K562 (cell line): ENCODE data around the gene NR1D1.

Source experiments
- HMG20B ChIP-seq: fragments of 250-450 bp; sonication (Bioruptor Pico); IDR thresholded peaks from 2 replicates; pipeline ENCODE4 v1.5.0; 2021; ENCODE audit warnings: mild to moderate bottlenecking
- ID3 ChIP-seq, 2 experiments: fragments of 250-450 bp in 1 of 2; fragments of 450-650 bp in 1 of 2; sonication (Bioruptor Pico) in 1 of 2; IDR thresholded peaks; 2 replicates each; pipeline versions ENCODE4 v1.6.1 to v1.8.0; 2016 to 2021; ENCODE audit warnings: mild to moderate bottlenecking in 2 of 2, moderate library complexity in 2 of 2, missing compliant biosample characterization in 1 of 2, missing genetic modification characterization in 1 of 2
- LEF1 ChIP-seq: fragments of 450-650 bp; IDR thresholded peaks from 2 replicates; pipeline ENCODE4 v1.6.1; 2016; ENCODE audit warnings: mild to moderate bottlenecking
- MAX ChIP-seq: sonication (generic); formaldehyde crosslinking; IDR thresholded peaks from 2 replicates; pipeline ENCODE4 v1.9.0; 2022; ENCODE audit warnings: mild to moderate bottlenecking, missing genetic modification reagents
- ZC3H11A ChIP-seq: IDR thresholded peaks from 2 replicates; pipeline ENCODE4 v1.6.1; 2012; ENCODE audit warnings: low read depth, low read length, improper control_type of control experiment
- ZNF318 ChIP-seq, 2 experiments: fragments of 450-650 bp; IDR thresholded peaks; 2 replicates each; pipeline ENCODE4 v1.6.1; 2016; ENCODE audit warnings: mild to moderate bottlenecking in 2 of 2, borderline replicate concordance in 1 of 2, low read depth in 1 of 2, moderate library complexity in 1 of 2
- TF ChIP-seq, protein P1 (sequence below), 3 experiments: IDR thresholded peaks in 2 of 3; conservative IDR thresholded peaks in 1 of 3; 2 replicates each; pipeline ENCODE4 v1.5.1; 2011 to 2012; ENCODE audit warnings: low read length in 3 of 3, mild to moderate bottlenecking in 3 of 3, control low read depth in 2 of 3, improper control_type of control experiment in 1 of 3, inconsistent platforms in 1 of 3, low read depth in 1 of 3, mixed read lengths in 1 of 3, moderate library complexity in 1 of 3; ENCODE audit not compliant: insufficient read depth in 2 of 3

DNA sequence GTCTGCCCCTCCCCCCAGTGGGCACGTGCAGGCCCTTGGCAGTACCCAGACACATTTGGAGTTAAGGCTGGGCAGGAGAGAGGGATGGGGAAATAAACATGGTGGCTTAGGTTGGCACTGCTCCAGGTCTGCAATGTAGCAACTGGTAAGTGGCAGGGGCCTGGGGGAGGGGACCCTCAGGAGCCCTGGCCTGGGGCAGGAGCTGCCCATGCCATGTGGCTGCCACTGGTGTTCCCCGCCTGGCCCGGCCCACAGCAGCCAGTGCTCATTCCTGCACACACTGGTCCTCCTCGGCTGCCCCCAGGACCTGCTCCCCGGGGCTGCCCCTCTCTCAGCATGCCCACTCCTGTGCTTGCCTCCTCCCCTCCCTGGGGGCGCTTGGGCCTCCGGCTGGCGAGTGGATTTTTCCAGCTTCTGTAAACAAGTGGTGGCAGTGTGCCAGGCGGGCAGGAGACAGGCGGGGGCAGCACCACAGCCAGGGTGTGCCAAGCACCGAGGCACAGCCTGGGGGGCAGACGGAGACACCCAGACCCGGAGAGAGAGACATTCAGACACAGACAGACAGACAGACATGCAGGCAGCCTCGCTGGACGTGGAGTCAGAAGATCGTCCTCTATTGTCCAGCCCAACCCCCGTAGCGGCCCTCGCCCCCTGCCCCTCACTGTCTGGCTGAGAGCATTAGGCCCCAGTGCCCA is 28.2 kb downstream of the NR1D1 start:
- TF ChIP-seq, protein P1, sequence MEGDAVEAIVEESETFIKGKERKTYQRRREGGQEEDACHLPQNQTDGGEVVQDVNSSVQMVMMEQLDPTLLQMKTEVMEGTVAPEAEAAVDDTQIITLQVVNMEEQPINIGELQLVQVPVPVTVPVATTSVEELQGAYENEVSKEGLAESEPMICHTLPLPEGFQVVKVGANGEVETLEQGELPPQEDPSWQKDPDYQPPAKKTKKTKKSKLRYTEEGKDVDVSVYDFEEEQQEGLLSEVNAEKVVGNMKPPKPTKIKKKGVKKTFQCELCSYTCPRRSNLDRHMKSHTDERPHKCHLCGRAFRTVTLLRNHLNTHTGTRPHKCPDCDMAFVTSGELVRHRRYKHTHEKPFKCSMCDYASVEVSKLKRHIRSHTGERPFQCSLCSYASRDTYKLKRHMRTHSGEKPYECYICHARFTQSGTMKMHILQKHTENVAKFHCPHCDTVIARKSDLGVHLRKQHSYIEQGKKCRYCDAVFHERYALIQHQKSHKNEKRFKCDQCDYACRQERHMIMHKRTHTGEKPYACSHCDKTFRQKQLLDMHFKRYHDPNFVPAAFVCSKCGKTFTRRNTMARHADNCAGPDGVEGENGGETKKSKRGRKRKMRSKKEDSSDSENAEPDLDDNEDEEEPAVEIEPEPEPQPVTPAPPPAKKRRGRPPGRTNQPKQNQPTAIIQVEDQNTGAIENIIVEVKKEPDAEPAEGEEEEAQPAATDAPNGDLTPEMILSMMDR (IDR thresholded peaks at IDR 0.05 in 2 of 3, conservative IDR thresholded peaks at IDR 0.05 in 1 of 3; ENCODE audit: insufficient read depth in 2 of 3, low read depth in 1 of 3, low read length in 3 of 3) = no peak
- TF ChIP-seq MAX (no peak), LEF1 (no peak), HMG20B (CRISPR knock-in tag) (no peak), ID3 (CRISPR knock-in tag; IDR thresholded peaks at IDR 0.05) (no peak), ID3 (tag; IDR thresholded peaks at IDR 0.05) (no peak), ZNF318 (IDR thresholded peaks at IDR 0.05; ENCODE audit: borderline replicate concordance in 1 of 2, low read depth in 1 of 2) (no peak), ZC3H11A (no peak)
